ENCODE measurements around the gene CCDC159. TPM values are rescaled to one million over a fixed set of nuclear protein-coding genes. Genes with fewer than 3 reads are reported as not detected.

The CCDC159 gene
- total RNA-seq, 2 donors from 2014 or later = 15.1 to 21.8 TPM

GRCh38 chr19:11383706-11384048, 37.4 kb downstream of the CCDC159 start:
- no peaks in the 10 kb centered on the region for H3K27me3 ChIP-seq (replicated peaks; ENCODE audit: insufficient read depth)
- no peaks in the 10 kb centered on the region for H3K36me3 ChIP-seq
- no peak for DNase-seq (ENCODE audit: low spot score)
- H3K4me3 ChIP-seq = peak overlapping the region; percentile 60
- no peak for TF ChIP-seq CTCF (IDR thresholded peaks at IDR 0.05)
- no peak overlapping the region for H3K27ac ChIP-seq
- no peak for ATAC-seq (ENCODE audit: insufficient number of reproducible peaks, low FRiP score, low read depth)
- no peaks in the 10 kb centered on the region for H3K9me3 ChIP-seq
- peaks cover 8 to 47% of the 10 kb centered on the region in 2 donors for H3K4me1 ChIP-seq (ENCODE audit: control insufficient read depth in 1 of 2, low read depth in 2 of 2)

- no peak for TF ChIP-seq CTCF (IDR thresholded peaks at IDR 0.05)
- H3K4me3 ChIP-seq = no peak overlapping the region
- no peak overlapping the region for H3K27ac ChIP-seq
- no peak for ATAC-seq (ENCODE audit: insufficient number of reproducible peaks, low FRiP score, low read depth)
- H3K27me3 ChIP-seq (replicated peaks; ENCODE audit: insufficient read depth) = no peaks in the 10 kb centered on the region
- H3K36me3 ChIP-seq = no peaks in the 10 kb centered on the region
- DNase-seq (ENCODE audit: low spot score) = no peak
- no peaks in the 10 kb centered on the region for H3K9me3 ChIP-seq
- H3K4me1 ChIP-seq (ENCODE audit: control insufficient read depth in 1 of 2, low read depth in 2 of 2) = peaks cover 8 to 38% of the 10 kb centered on the region in 2 donors
These were observed 38.4 kb downstream of the CCDC159 start for GRCh38 chr19:11384778-11385129.

GRCh38 chr19:11387162-11388034, 41.1 kb downstream of the CCDC159 start:
- Histone ChIP-seq H3K27me3 (replicated peaks; ENCODE audit: insufficient read depth) (no peaks in the 10 kb centered on the region), H3K36me3 (no peaks in the 10 kb centered on the region), H3K9me3 (peaks cover 6% of the 10 kb centered on the region), H3K27ac (no peak overlapping the region), H3K4me1 (ENCODE audit: control insufficient read depth in 1 of 2, low read depth in 2 of 2) (peaks cover 8 to 19% of the 10 kb centered on the region in 2 donors), H3K4me3 (no peak overlapping the region)
- DNase-seq (ENCODE audit: low spot score) = no peak
- ATAC-seq (ENCODE audit: insufficient number of reproducible peaks, low FRiP score, low read depth) = no peak
- TF ChIP-seq CTCF (IDR thresholded peaks at IDR 0.05) = no peak

GRCh38 chr19:11390359-11390758, 44.0 kb downstream of the CCDC159 start:
- H3K27me3 ChIP-seq (replicated peaks; ENCODE audit: insufficient read depth) = no peaks in the 10 kb centered on the region
- H3K4me3 ChIP-seq = no peak overlapping the region
- H3K36me3 ChIP-seq = no peaks in the 10 kb centered on the region
- no peak for DNase-seq (ENCODE audit: low spot score)
- TF ChIP-seq CTCF (IDR thresholded peaks at IDR 0.05) = no peak
- no peak for ATAC-seq (ENCODE audit: insufficient number of reproducible peaks, low FRiP score, low read depth)
- peaks cover 6% of the 10 kb centered on the region for H3K9me3 ChIP-seq
- H3K4me1 ChIP-seq (ENCODE audit: control insufficient read depth in 1 of 2, low read depth in 2 of 2) = no peaks in the 10 kb centered on the region
- no peak overlapping the region for H3K27ac ChIP-seq

GRCh38 chr19:11390933-11391680, 44.8 kb downstream of the CCDC159 start:
- Histone ChIP-seq H3K27me3 (replicated peaks; ENCODE audit: insufficient read depth) (no peaks in the 10 kb centered on the region), H3K4me3 (no peak overlapping the region), H3K9me3 (peaks cover 6% of the 10 kb centered on the region), H3K4me1 (ENCODE audit: control insufficient read depth in 1 of 2, low read depth in 2 of 2) (no peaks in the 10 kb centered on the region), H3K36me3 (no peaks in the 10 kb centered on the region), H3K27ac (no peak overlapping the region)
- TF ChIP-seq CTCF (IDR thresholded peaks at IDR 0.05) = no peak
- DNase-seq (ENCODE audit: low spot score) = no peak
- no peak for ATAC-seq (ENCODE audit: insufficient number of reproducible peaks, low FRiP score, low read depth)

All from thoracic aorta (tissue), 2 donors.